Skeletal muscle tissue (tissue), 4 donors: ENCODE data around the gene MDK. TPM values are rescaled to one million over a fixed set of nuclear protein-coding genes. Genes with fewer than 3 reads are reported as not detected.

Experiments used
- H3K27ac ChIP-seq: one replicate; pipeline ENCODE4 v1.7.0; 2013; ENCODE audit warnings: mild to moderate bottlenecking, low read depth, low read length, inconsistent platforms
- H3K27me3 ChIP-seq, 3 donors: one replicate each; pipeline ENCODE4 v1.7.0; 2013; ENCODE audit warnings: low read length in 3 of 3; ENCODE audit not compliant: control insufficient read depth in 3 of 3, insufficient read depth in 3 of 3
- H3K36me3 ChIP-seq, 3 donors: one replicate each; pipeline ENCODE4 v1.7.0; 2013; ENCODE audit warnings: low read length in 3 of 3; ENCODE audit not compliant: control insufficient read depth in 3 of 3, insufficient read depth in 3 of 3
- H3K4me1 ChIP-seq, 3 donors: one replicate each; pipeline ENCODE4 v1.7.0; 2013; ENCODE audit warnings: low read length in 3 of 3, mild to moderate bottlenecking in 3 of 3; ENCODE audit not compliant: control insufficient read depth in 3 of 3, insufficient read depth in 3 of 3
- H3K4me3 ChIP-seq, 3 donors: one replicate each; pipeline ENCODE4 v1.7.0; 2013; ENCODE audit warnings: low read length in 3 of 3
- H3K9ac ChIP-seq, 3 donors: one replicate each; pipeline ENCODE4 v1.7.0; 2013; ENCODE audit warnings: low read length in 3 of 3, mild to moderate bottlenecking in 3 of 3, moderate library complexity in 2 of 3, low read depth in 1 of 3
- H3K9me3 ChIP-seq, 3 donors: one replicate each; pipeline ENCODE4 v1.7.0; 2013; ENCODE audit warnings: low read length in 3 of 3; ENCODE audit not compliant: control insufficient read depth in 3 of 3
- total RNA-seq: library from RNA; depleted of rRNA; stranded (reverse); fragments of >200 nt; gene quantifications from one replicate; pipeline ENCODE4 v1.2.3, GENCODE V29; 2014
- donor health status: Osteomylitis.

The MDK gene
- total RNA-seq, 1 donor from 2014 or later: 28.2 TPM

- Histone ChIP-seq H3K9ac (no peak overlapping the region), H3K4me1 (peaks cover 28 to 44% (median 37%) of the 10 kb centered on the region in 3 donors), H3K4me3 (no peak overlapping the region), H3K27me3 (peaks cover 14 to 20% (median 15%) of the 10 kb centered on the region in 3 donors), H3K36me3 (no peaks in the 10 kb centered on the region), H3K27ac (no peak overlapping the region), H3K9me3 (no peaks in the 10 kb centered on the region)
Measured at GRCh38 chr11:46337626-46338345, 43.7 kb upstream of the MDK start.

DNA sequence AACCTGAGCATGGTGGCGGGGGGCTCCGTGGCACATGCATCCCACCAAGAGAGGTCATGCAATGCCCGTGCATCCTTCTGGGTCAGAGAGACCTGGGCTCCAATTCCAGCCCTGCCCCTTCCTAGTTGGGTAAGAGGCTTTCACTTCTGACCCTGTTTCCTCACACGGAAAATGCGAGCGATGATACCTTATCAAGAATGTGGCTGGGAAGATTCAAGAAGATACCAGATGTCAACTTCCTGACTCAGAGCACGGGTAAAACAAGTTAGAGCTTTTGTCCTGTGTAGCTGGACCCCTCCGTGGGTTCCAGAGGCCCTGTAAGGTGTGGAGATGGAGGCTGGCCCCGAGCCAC lies 42.9 kb upstream of the MDK start:
- Histone ChIP-seq H3K9ac (peak overlapping the region; percentile 55 to 81 (median 57)), H3K4me3 (peak overlapping the region; percentile 59 to 72 (median 66)), H3K36me3 (no peaks in the 10 kb centered on the region), H3K9me3 (no peaks in the 10 kb centered on the region), H3K4me1 (peaks cover 24 to 40% (median 37%) of the 10 kb centered on the region in 3 donors), H3K27ac (peak overlapping the region; percentile 86), H3K27me3 (peaks cover 6 to 12% (median 9%) of the 10 kb centered on the region in 3 donors)

GRCh38 chr11:46338988-46339666 lies 42.3 kb upstream of the MDK start:
- Histone ChIP-seq H3K9me3 (no peaks in the 10 kb centered on the region), H3K27ac (peak overlapping the region; percentile 86), H3K27me3 (peaks cover 1 to 7% (median 4%) of the 10 kb centered on the region in 3 donors), H3K4me3 (peak overlapping the region; percentile 59 to 72 (median 66)), H3K36me3 (no peaks in the 10 kb centered on the region), H3K9ac (peak overlapping the region; percentile 55 to 81 (median 57)), H3K4me1 (peaks cover 24 to 39% (median 37%) of the 10 kb centered on the region in 3 donors)

DNA sequence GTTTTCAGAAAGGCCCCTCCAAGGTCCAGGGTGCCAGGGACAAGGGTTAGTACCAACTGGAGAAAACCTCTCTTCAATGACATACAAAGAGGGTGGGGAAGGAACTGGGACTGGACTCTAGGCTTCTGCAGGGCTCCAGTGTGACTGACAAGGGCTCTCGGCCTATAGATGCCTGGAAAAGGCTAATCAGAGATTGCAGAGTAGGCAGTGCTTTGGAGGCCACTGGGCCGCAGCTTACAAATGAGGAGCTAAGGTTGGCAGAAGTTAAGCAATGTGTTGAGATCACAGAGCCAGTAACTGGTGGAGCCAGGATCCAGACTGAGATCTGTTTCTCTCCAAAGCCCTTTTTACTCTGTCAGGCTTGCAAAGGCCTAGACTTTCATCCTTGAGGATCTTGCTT lies 41.7 kb upstream of the MDK start:
- H3K4me1 ChIP-seq: peaks cover 24 to 40% (median 39%) of the 10 kb centered on the region in 3 donors
- H3K4me3 ChIP-seq: peak overlapping the region in 2 of 3 donors; percentile 59 to 72
- H3K36me3 ChIP-seq: no peaks in the 10 kb centered on the region
- no peaks in the 10 kb centered on the region for H3K27me3 ChIP-seq
- peak overlapping the region in 2 of 3 donors; percentile 38 to 81 for H3K9ac ChIP-seq
- no peaks in the 10 kb centered on the region for H3K9me3 ChIP-seq
- H3K27ac ChIP-seq: peak overlapping the region; percentile 86

GRCh38 chr11:46341454-46341853 lies 40.0 kb upstream of the MDK start:
- H3K4me3 ChIP-seq: no peak overlapping the region
- H3K36me3 ChIP-seq: no peaks in the 10 kb centered on the region
- no peaks in the 10 kb centered on the region for H3K9me3 ChIP-seq
- H3K27ac ChIP-seq: no peak overlapping the region
- no peaks in the 10 kb centered on the region for H3K27me3 ChIP-seq
- H3K9ac ChIP-seq: no peak overlapping the region
- peaks cover 24 to 44% (median 39%) of the 10 kb centered on the region in 3 donors for H3K4me1 ChIP-seq

GRCh38 chr11:46342239-46342638 lies 39.2 kb upstream of the MDK start:
- Histone ChIP-seq H3K4me3 (no peak overlapping the region), H3K36me3 (no peaks in the 10 kb centered on the region), H3K9ac (peak overlapping the region in 1 of 3 donors; percentile 50), H3K27ac (no peak overlapping the region), H3K9me3 (no peaks in the 10 kb centered on the region), H3K4me1 (peaks cover 28 to 48% (median 44%) of the 10 kb centered on the region in 3 donors), H3K27me3 (no peaks in the 10 kb centered on the region)

- no peak overlapping the region for H3K27ac ChIP-seq
- peaks cover 34 to 55% (median 49%) of the 10 kb centered on the region in 3 donors for H3K4me1 ChIP-seq
Measured at GRCh38 chr11:46343520-46343919, 37.9 kb upstream of the MDK start.

DNA sequence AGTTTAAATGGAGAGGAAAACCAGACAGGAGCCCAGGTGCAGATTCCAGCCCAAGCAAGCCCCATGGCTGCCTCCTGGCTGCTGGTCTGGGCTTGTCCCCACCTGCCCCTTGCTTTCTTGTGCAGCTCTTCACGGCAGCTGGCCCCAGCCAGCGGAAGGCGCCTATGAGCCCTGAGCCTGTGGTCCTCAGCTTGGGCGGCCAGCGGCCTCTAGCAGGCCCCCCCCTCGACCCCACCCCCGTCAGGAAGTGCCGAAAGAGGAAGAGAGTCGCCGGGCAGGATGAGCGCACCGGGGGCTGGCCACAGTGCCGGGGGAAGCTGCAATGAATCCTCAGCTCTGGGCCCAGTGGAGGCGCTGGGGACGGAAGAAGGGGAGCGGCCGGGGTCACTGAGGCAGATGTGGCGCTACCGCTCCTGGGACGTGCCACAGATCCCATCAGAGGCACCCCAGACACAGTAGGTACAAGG lies 36.3 kb upstream of the MDK start:
- Histone ChIP-seq H3K27ac (no peak overlapping the region), H3K4me3 (peak overlapping the region; percentile 51 to 70 (median 64)), H3K36me3 (no peaks in the 10 kb centered on the region), H3K4me1 (peaks cover 23 to 49% (median 40%) of the 10 kb centered on the region in 3 donors), H3K27me3 (no peaks in the 10 kb centered on the region), H3K9ac (peak overlapping the region in 2 of 3 donors; percentile 3 to 21), H3K9me3 (no peaks in the 10 kb centered on the region)

More at GRCh38 chr11:46343520-46343919, 37.9 kb upstream of the MDK start:
- Histone ChIP-seq H3K4me3 (no peak overlapping the region), H3K36me3 (no peaks in the 10 kb centered on the region), H3K9me3 (no peaks in the 10 kb centered on the region), H3K9ac (no peak overlapping the region), H3K27me3 (no peaks in the 10 kb centered on the region)

GRCh38 chr11:46345881-46346484 lies 35.5 kb upstream of the MDK start:
- H3K27ac ChIP-seq: no peak overlapping the region

More at GRCh38 chr11:46345881-46346484, 35.5 kb upstream of the MDK start:
- Histone ChIP-seq H3K36me3 (no peaks in the 10 kb centered on the region), H3K9ac (peak overlapping the region in 2 of 3 donors; percentile 21 to 45), H3K4me1 (peaks cover 23 to 45% (median 37%) of the 10 kb centered on the region in 3 donors), H3K4me3 (peak overlapping the region; percentile 63 to 70 (median 64)), H3K9me3 (no peaks in the 10 kb centered on the region), H3K27me3 (no peaks in the 10 kb centered on the region)
